ENCODE results near the gene CCDC174.

The CCDC174 gene

DNA sequence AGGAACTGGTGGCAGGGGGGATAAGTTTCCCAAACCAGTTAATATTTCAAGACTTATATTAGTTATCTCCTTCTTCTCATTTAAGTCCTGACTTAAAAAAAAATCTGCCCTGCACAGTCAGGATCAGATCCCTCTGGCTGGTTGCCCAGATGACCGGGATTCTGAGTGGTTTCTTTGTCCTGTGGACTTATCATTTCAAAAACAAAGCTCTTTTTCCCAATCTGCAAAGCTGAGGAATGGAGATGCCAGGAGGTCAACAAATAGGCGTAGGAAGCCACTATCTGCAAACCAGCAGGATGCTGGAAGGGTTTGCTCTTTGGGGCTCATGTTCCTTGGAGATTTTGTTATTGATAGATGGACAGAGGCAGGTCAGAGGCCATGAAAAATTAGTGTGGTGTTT is 29.2 kb downstream of the CCDC174 start:
- no peaks in the 10 kb centered on the region for H3K4me1 ChIP-seq (ENCODE audit: control insufficient read depth in 2 of 2, insufficient read depth in 1 of 2, low read depth in 1 of 2, low read length in 2 of 2)
- no peak overlapping the region for H3K4me3 ChIP-seq (ENCODE audit: low read length in 2 of 2)
- no peak overlapping the region for H3K4me2 ChIP-seq (ENCODE audit: insufficient read depth, low read length, poor library complexity, severe bottlenecking)
- no peak overlapping the region for H3K4ac ChIP-seq (ENCODE audit: low read length)
- H2BK15ac ChIP-seq (ENCODE audit: low read length): no peak overlapping the region
- no peak overlapping the region for H2AFZ ChIP-seq (ENCODE audit: low read length)
- H3K23ac ChIP-seq (ENCODE audit: low read depth, low read length, poor library complexity): no peak overlapping the region
- no peak overlapping the region for H3K14ac ChIP-seq (ENCODE audit: low read length)
- no peak for DNase-seq (ENCODE audit: low spot score)
- peaks cover 0 to 1% of the 10 kb centered on the region in 2 donors for H3K9me3 ChIP-seq (replicated peaks in 1 of 2; ENCODE audit: control insufficient read depth in 2 of 2, insufficient read depth in 1 of 2, low read depth in 1 of 2, low read length in 2 of 2)
- H4K91ac ChIP-seq (ENCODE audit: low read depth, low read length, poor library complexity): no peak overlapping the region
- no CpG with 5 or more reads among the region's 2 CpGs for WGBS, 2 donors (ENCODE audit: extremely low coverage in 2 of 2, insufficient read length in 2 of 2, insufficient replicate concordance in 1 of 2)
- no peak overlapping the region for H2BK5ac ChIP-seq (ENCODE audit: low read length)
- H3K18ac ChIP-seq (ENCODE audit: low read length): no peak overlapping the region
- H3K27me3 ChIP-seq (ENCODE audit: control insufficient read depth in 3 of 3, insufficient read depth in 3 of 3, low read depth in 1 of 3, low read length in 3 of 3): no peaks in the 10 kb centered on the region
- no peak overlapping the region for H2BK12ac ChIP-seq (ENCODE audit: low read length)
- no peak overlapping the region for H2AK5ac ChIP-seq (ENCODE audit: low read depth, low read length)
- H3K9ac ChIP-seq (ENCODE audit: low read depth, low read length, poor library complexity): no peak overlapping the region
- H4K8ac ChIP-seq (ENCODE audit: low read depth, low read length): no peak overlapping the region
- H2BK120ac ChIP-seq (ENCODE audit: low read depth, low read length): no peak overlapping the region
- no peaks in the 10 kb centered on the region for H3K79me1 ChIP-seq (ENCODE audit: low read depth, low read length)
- H3K27ac ChIP-seq (replicated peaks; ENCODE audit: low read length): no peak overlapping the region
- no peaks in the 10 kb centered on the region for H3K36me3 ChIP-seq (replicated peaks in 1 of 2; ENCODE audit: control insufficient read depth in 2 of 2, insufficient read depth in 2 of 2, low read length in 2 of 2)

DNA sequence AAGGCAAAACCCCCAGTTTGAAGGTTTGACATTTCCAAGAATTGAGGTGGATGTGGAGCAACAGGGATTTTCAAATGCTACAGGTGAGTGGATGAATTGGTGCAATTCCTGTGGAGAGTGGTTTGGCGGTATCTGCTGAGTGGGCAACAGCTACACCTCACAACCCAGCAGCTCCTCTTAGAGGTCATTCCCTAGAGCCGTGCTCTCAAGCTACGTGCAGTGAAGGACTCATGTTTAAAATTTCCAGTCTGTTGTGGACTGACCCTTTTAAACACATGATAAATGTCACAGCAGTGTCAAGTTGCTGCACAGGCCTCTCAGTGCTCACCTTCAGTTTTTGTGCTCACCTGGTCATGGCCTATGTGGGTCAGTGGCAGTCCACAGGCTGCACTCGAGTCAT is 32.9 kb downstream of the CCDC174 start:
- no CpG with 5 or more reads among the region's 4 CpGs for WGBS, 2 donors (ENCODE audit: extremely low coverage in 2 of 2, insufficient read length in 2 of 2, insufficient replicate concordance in 1 of 2)
- no peak overlapping the region for H2AK5ac ChIP-seq (ENCODE audit: low read depth, low read length)
- H2BK5ac ChIP-seq (ENCODE audit: low read length): no peak overlapping the region

DNA sequence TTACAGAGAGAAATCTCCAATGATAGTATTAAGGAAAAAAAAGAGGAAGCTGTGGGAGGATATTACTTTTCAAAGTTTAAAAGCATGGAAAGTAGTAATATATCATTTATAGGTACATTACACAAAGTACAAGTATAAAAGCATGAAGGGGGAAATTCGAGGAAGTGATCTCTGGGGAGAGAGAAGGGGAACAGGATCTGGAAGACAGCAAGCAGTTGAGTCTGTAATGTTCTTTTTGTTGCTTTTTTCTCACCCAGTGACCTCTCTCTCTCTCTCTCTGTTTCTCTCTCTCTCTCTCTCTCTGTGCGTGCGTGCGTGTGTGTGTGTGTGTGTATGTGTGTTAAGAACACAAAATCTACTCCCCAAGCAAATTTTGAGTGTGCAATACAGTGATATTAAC is 33.6 kb downstream of the CCDC174 start:
- Histone ChIP-seq H2BK120ac (ENCODE audit: low read depth, low read length) (no peak overlapping the region), H4K91ac (ENCODE audit: low read depth, low read length, poor library complexity) (no peak overlapping the region), H3K18ac (ENCODE audit: low read length) (no peak overlapping the region), H3K23ac (ENCODE audit: low read depth, low read length, poor library complexity) (no peak overlapping the region), H2AFZ (ENCODE audit: low read length) (no peak overlapping the region), H3K36me3 (replicated peaks in 1 of 2; ENCODE audit: control insufficient read depth in 2 of 2, insufficient read depth in 2 of 2, low read length in 2 of 2) (no peaks in the 10 kb centered on the region), H3K4ac (ENCODE audit: low read length) (no peak overlapping the region), H2AK5ac (ENCODE audit: low read depth, low read length) (no peak overlapping the region), H3K27me3 (ENCODE audit: control insufficient read depth in 3 of 3, insufficient read depth in 3 of 3, low read depth in 1 of 3, low read length in 3 of 3) (peaks cover 0 to 19% (median 0%) of the 10 kb centered on the region in 3 experiments), H3K9me3 (replicated peaks in 1 of 2; ENCODE audit: control insufficient read depth in 2 of 2, insufficient read depth in 1 of 2, low read depth in 1 of 2, low read length in 2 of 2) (peaks cover 0 to 1% of the 10 kb centered on the region in 2 donors), H3K27ac (replicated peaks; ENCODE audit: low read length) (no peak overlapping the region), H3K4me3 (ENCODE audit: low read length in 2 of 2) (no peak overlapping the region), H2BK15ac (ENCODE audit: low read length) (no peak overlapping the region), H3K14ac (ENCODE audit: low read length) (no peak overlapping the region), H3K4me1 (ENCODE audit: control insufficient read depth in 2 of 2, insufficient read depth in 1 of 2, low read depth in 1 of 2, low read length in 2 of 2) (no peaks in the 10 kb centered on the region), H3K79me1 (ENCODE audit: low read depth, low read length) (peaks cover 2% of the 10 kb centered on the region), H3K4me2 (ENCODE audit: insufficient read depth, low read length, poor library complexity, severe bottlenecking) (no peak overlapping the region), H2BK12ac (ENCODE audit: low read length) (no peak overlapping the region), H3K9ac (ENCODE audit: low read depth, low read length, poor library complexity) (no peak overlapping the region), H4K8ac (ENCODE audit: low read depth, low read length) (no peak overlapping the region), H2BK5ac (ENCODE audit: low read length) (no peak overlapping the region)
- no CpG with 5 or more reads among the region's 4 CpGs for WGBS, 2 donors (ENCODE audit: extremely low coverage in 2 of 2, insufficient read length in 2 of 2, insufficient replicate concordance in 1 of 2)
- DNase-seq (ENCODE audit: low spot score): no peak

More for the DNA sequence above, 32.9 kb downstream of the CCDC174 start:
- Histone ChIP-seq H4K91ac (ENCODE audit: low read depth, low read length, poor library complexity) (no peak overlapping the region), H3K23ac (ENCODE audit: low read depth, low read length, poor library complexity) (no peak overlapping the region), H3K18ac (ENCODE audit: low read length) (no peak overlapping the region), H3K9ac (ENCODE audit: low read depth, low read length, poor library complexity) (no peak overlapping the region), H3K27ac (replicated peaks; ENCODE audit: low read length) (no peak overlapping the region), H3K14ac (ENCODE audit: low read length) (no peak overlapping the region), H3K9me3 (replicated peaks in 1 of 2; ENCODE audit: control insufficient read depth in 2 of 2, insufficient read depth in 1 of 2, low read depth in 1 of 2, low read length in 2 of 2) (peaks cover 0 to 1% of the 10 kb centered on the region in 2 donors), H2AFZ (ENCODE audit: low read length) (no peak overlapping the region), H4K8ac (ENCODE audit: low read depth, low read length) (no peak overlapping the region), H3K4me1 (ENCODE audit: control insufficient read depth in 2 of 2, insufficient read depth in 1 of 2, low read depth in 1 of 2, low read length in 2 of 2) (no peaks in the 10 kb centered on the region), H3K79me1 (ENCODE audit: low read depth, low read length) (peaks cover under 1% of the 10 kb centered on the region), H3K4me3 (ENCODE audit: low read length in 2 of 2) (no peak overlapping the region), H3K27me3 (ENCODE audit: control insufficient read depth in 3 of 3, insufficient read depth in 3 of 3, low read depth in 1 of 3, low read length in 3 of 3) (peaks cover 0 to 17% (median 0%) of the 10 kb centered on the region in 3 experiments), H2BK15ac (ENCODE audit: low read length) (no peak overlapping the region), H3K4me2 (ENCODE audit: insufficient read depth, low read length, poor library complexity, severe bottlenecking) (no peak overlapping the region), H2BK12ac (ENCODE audit: low read length) (no peak overlapping the region), H3K36me3 (replicated peaks in 1 of 2; ENCODE audit: control insufficient read depth in 2 of 2, insufficient read depth in 2 of 2, low read length in 2 of 2) (no peaks in the 10 kb centered on the region), H2BK120ac (ENCODE audit: low read depth, low read length) (no peak overlapping the region), H3K4ac (ENCODE audit: low read length) (no peak overlapping the region)
- no peak for DNase-seq (ENCODE audit: low spot score)

DNA sequence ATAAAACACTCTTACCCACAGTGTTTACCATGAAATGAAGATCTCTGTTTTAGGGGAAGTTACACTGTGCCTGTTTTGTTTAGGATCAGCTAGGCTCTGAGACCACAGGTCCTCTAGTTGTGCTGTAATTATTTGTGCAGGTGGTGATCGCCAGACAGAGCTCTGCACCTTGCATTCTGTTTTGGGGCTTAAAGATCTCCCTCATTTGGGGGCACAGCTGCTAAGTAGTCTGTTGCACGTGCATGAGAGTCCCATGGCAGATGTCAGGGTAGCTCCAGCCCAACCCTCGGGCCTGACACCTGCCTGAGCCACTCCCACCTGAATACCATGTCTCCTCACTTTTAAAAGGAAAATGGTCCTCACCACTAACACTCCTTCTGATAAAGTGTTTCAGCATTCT is 35.8 kb downstream of the CCDC174 start:
- no peak overlapping the region for H3K14ac ChIP-seq (ENCODE audit: low read length)
- no peak overlapping the region for H2AFZ ChIP-seq (ENCODE audit: low read length)
- no peak overlapping the region for H4K91ac ChIP-seq (ENCODE audit: low read depth, low read length, poor library complexity)
- H3K18ac ChIP-seq (ENCODE audit: low read length): no peak overlapping the region
- peaks cover 0 to 19% (median 0%) of the 10 kb centered on the region in 3 experiments for H3K27me3 ChIP-seq (ENCODE audit: control insufficient read depth in 3 of 3, insufficient read depth in 3 of 3, low read depth in 1 of 3, low read length in 3 of 3)
- H3K4ac ChIP-seq (ENCODE audit: low read length): no peak overlapping the region
- H2BK5ac ChIP-seq (ENCODE audit: low read length): no peak overlapping the region
- H4K8ac ChIP-seq (ENCODE audit: low read depth, low read length): no peak overlapping the region
- peaks cover 2% of the 10 kb centered on the region for H3K79me1 ChIP-seq (ENCODE audit: low read depth, low read length)
- no CpG with 5 or more reads among the region's 3 CpGs for WGBS, 2 donors (ENCODE audit: extremely low coverage in 2 of 2, insufficient read length in 2 of 2, insufficient replicate concordance in 1 of 2)
- H3K27ac ChIP-seq (replicated peaks; ENCODE audit: low read length): no peak overlapping the region
- no peak overlapping the region for H3K4me3 ChIP-seq (ENCODE audit: low read length in 2 of 2)
- H3K4me2 ChIP-seq (ENCODE audit: insufficient read depth, low read length, poor library complexity, severe bottlenecking): no peak overlapping the region
- no peak overlapping the region for H3K9ac ChIP-seq (ENCODE audit: low read depth, low read length, poor library complexity)
- DNase-seq (ENCODE audit: low spot score): no peak
- no peak overlapping the region for H2BK15ac ChIP-seq (ENCODE audit: low read length)
- no peak overlapping the region for H2AK5ac ChIP-seq (ENCODE audit: low read depth, low read length)
- H3K4me1 ChIP-seq (ENCODE audit: control insufficient read depth in 2 of 2, insufficient read depth in 1 of 2, low read depth in 1 of 2, low read length in 2 of 2): no peaks in the 10 kb centered on the region
- no peak overlapping the region for H3K23ac ChIP-seq (ENCODE audit: low read depth, low read length, poor library complexity)
- H2BK120ac ChIP-seq (ENCODE audit: low read depth, low read length): no peak overlapping the region
- H2BK12ac ChIP-seq (ENCODE audit: low read length): no peak overlapping the region
- no peaks in the 10 kb centered on the region for H3K36me3 ChIP-seq (replicated peaks in 1 of 2; ENCODE audit: control insufficient read depth in 2 of 2, insufficient read depth in 2 of 2, low read length in 2 of 2)
- H3K9me3 ChIP-seq (replicated peaks in 1 of 2; ENCODE audit: control insufficient read depth in 2 of 2, insufficient read depth in 1 of 2, low read depth in 1 of 2, low read length in 2 of 2): no peaks in the 10 kb centered on the region

Measured in neuronal stem cell (in vitro differentiated cells).